Suprapubic skin (tissue), 4 donors: ENCODE data around the gene KRTAP10-5. TPM values are rescaled to one million over a fixed set of nuclear protein-coding genes. Genes with fewer than 3 reads are reported as not detected.

ENCODE experiments used
- DNase-seq, 2 donors: peaks; one replicate each; pipeline ENCODE4 v3.0.0-alpha.2; 2019; ENCODE audit warnings: low spot score in 2 of 2
- H3K27ac ChIP-seq: fragments of 200-600 bp; sonication (generic); one replicate; pipeline ENCODE4 v1.5.1; 2019
- H3K27me3 ChIP-seq: fragments of 200-600 bp; sonication (generic); one replicate; pipeline ENCODE4 v1.5.1; 2019
- H3K36me3 ChIP-seq: fragments of 200-600 bp; sonication (generic); one replicate; pipeline ENCODE4 v1.5.1; 2019
- H3K4me1 ChIP-seq: fragments of 200-600 bp; sonication (generic); one replicate; pipeline ENCODE4 v1.5.1; 2019
- H3K4me3 ChIP-seq: fragments of 200-600 bp; sonication (generic); one replicate; pipeline ENCODE4 v1.5.1; 2019; ENCODE audit warnings: mild to moderate bottlenecking
- H3K9me3 ChIP-seq: fragments of 200-600 bp; sonication (generic); one replicate; pipeline ENCODE4 v1.5.1; 2019
- CTCF ChIP-seq, 2 donors: fragments of 200-600 bp in 1 of 2; fragments of 450-650 bp in 1 of 2; sonication (generic) in 1 of 2; IDR thresholded peaks; one replicate each; pipeline ENCODE4 v1.5.1; 2016 to 2019; ENCODE audit warnings: antibody characterized with exemption in 2 of 2, mild to moderate bottlenecking in 1 of 2, moderate library complexity in 1 of 2
- EP300 ChIP-seq: sonication (generic); formaldehyde crosslinking; IDR thresholded peaks from one replicate; pipeline ENCODE4 v1.6.1; 2017; ENCODE audit warnings: antibody characterized with exemption
- POLR2A ChIP-seq, 2 donors: fragments of 450-650 bp; IDR thresholded peaks; one replicate each; pipeline ENCODE4 v1.6.1; 2017; ENCODE audit warnings: antibody characterized with exemption in 2 of 2, mild to moderate bottlenecking in 2 of 2, moderate library complexity in 2 of 2
- POLR2AphosphoS5 ChIP-seq, 3 donors: sonication (generic); formaldehyde crosslinking; IDR thresholded peaks; one replicate each; pipeline ENCODE4 v1.6.1; 2017; ENCODE audit warnings: antibody characterized with exemption in 3 of 3
- WGBS: methylation state at CpG from one replicate; pipeline ENCODE4 v1.1.5; 2018; 5-methylcytosine and 5-hydroxymethylcytosine counted together
- total RNA-seq, 4 donors: library from RNA; depleted of rRNA; stranded (reverse); fragments of >200 nt; gene quantifications; one replicate each; pipeline ENCODE4 v1.1.0, GENCODE V29; 2016

Gene KRTAP10-5
- total RNA-seq, 4 donors from 2014 or later: 0.76 to 11.1 (median 1.7) TPM; not detected in 1

- no peaks in the 10 kb centered on the region for H3K9me3 ChIP-seq
- H3K27ac ChIP-seq: no peak overlapping the region
- H3K4me1 ChIP-seq: no peaks in the 10 kb centered on the region
- no peak overlapping the region for H3K4me3 ChIP-seq
- no peaks in the 10 kb centered on the region for H3K36me3 ChIP-seq
- TF ChIP-seq CTCF (IDR thresholded peaks at IDR 0.05): no peak
- 86% methylated on average over 13 of the region's 16 CpGs for WGBS
- peak in 1 of 2 donors; percentile 53 for DNase-seq
- peaks cover 16% of the 10 kb centered on the region for H3K27me3 ChIP-seq
These were observed 47.7 kb downstream of the KRTAP10-5 start for GRCh38 chr21:44532712-44533111.

GRCh38 chr21:44531606-44532564 lies 48.5 kb downstream of the KRTAP10-5 start:
- H3K4me3 ChIP-seq: no peak overlapping the region
- H3K27ac ChIP-seq: no peak overlapping the region
- no peaks in the 10 kb centered on the region for H3K36me3 ChIP-seq
- no peaks in the 10 kb centered on the region for H3K9me3 ChIP-seq
- DNase-seq: peak; percentile 49 to 56
- H3K27me3 ChIP-seq: peaks cover 16% of the 10 kb centered on the region
- TF ChIP-seq EP300 (no peak), POLR2AphosphoS5 (IDR thresholded peaks at IDR 0.05) (no peak), POLR2A (IDR thresholded peaks at IDR 0.05) (no peak), CTCF (IDR thresholded peaks at IDR 0.05) (no peak)
- WGBS: 70% methylated on average over 17 of the region's 30 CpGs
- no peaks in the 10 kb centered on the region for H3K4me1 ChIP-seq

GRCh38 chr21:44530903-44531605 lies 49.4 kb downstream of the KRTAP10-5 start:
- Histone ChIP-seq H3K27me3 (peaks cover 16% of the 10 kb centered on the region), H3K27ac (no peak overlapping the region), H3K4me1 (no peaks in the 10 kb centered on the region), H3K9me3 (no peaks in the 10 kb centered on the region), H3K36me3 (no peaks in the 10 kb centered on the region), H3K4me3 (no peak overlapping the region)
- DNase-seq: peak in 1 of 2 donors; percentile 71
- 85% methylated on average over 14 of the region's 23 CpGs for WGBS
- TF ChIP-seq POLR2A (IDR thresholded peaks at IDR 0.05): no peak
- no peak for TF ChIP-seq POLR2AphosphoS5 (IDR thresholded peaks at IDR 0.05)
- no peak for TF ChIP-seq EP300
- TF ChIP-seq CTCF (IDR thresholded peaks at IDR 0.05): no peak

- Histone ChIP-seq H3K27ac (no peak overlapping the region), H3K27me3 (peaks cover 16% of the 10 kb centered on the region), H3K4me1 (no peaks in the 10 kb centered on the region), H3K4me3 (no peak overlapping the region), H3K9me3 (no peaks in the 10 kb centered on the region), H3K36me3 (no peaks in the 10 kb centered on the region)
- TF ChIP-seq POLR2A (IDR thresholded peaks at IDR 0.05) (no peak), POLR2AphosphoS5 (IDR thresholded peaks at IDR 0.05) (no peak), EP300 (no peak), CTCF (IDR thresholded peaks at IDR 0.05) (no peak)
- WGBS: 79% methylated on average over 7 of the region's 7 CpGs
- no peak for DNase-seq
These were observed 50.0 kb downstream of the KRTAP10-5 start for GRCh38 chr21:44530221-44530902.
